Liver (tissue), 9 donors: Measurements from ENCODE around the gene SSBP2. TPM values are rescaled to one million over a fixed set of nuclear protein-coding genes. Genes with fewer than 3 reads are reported as not detected.

Source experiments
- DNase-seq: peaks from one replicate; pipeline ENCODE4 v3.0.0-alpha.2; 2017; ENCODE audit warnings: low spot score
- H3K27ac ChIP-seq, 2 donors: one replicate each; pipeline ENCODE4 v1.7.0; 2013; ENCODE audit warnings: inconsistent platforms in 2 of 2, low read length in 2 of 2, control low read depth in 1 of 2, low read depth in 1 of 2, mild to moderate bottlenecking in 1 of 2
- H3K27me3 ChIP-seq, 4 donors: one replicate each; pipeline versions ENCODE4 v1.6.1 to v1.7.0; 2013; ENCODE audit warnings: low read length in 3 of 4, inconsistent platforms in 1 of 4, mild to moderate bottlenecking in 1 of 4, moderate library complexity in 1 of 4; ENCODE audit not compliant: control insufficient read depth in 4 of 4, insufficient read depth in 4 of 4
- H3K36me3 ChIP-seq, 4 donors: one replicate each; pipeline versions ENCODE4 v1.6.1 to v1.7.0; 2013; ENCODE audit warnings: low read length in 3 of 4, mild to moderate bottlenecking in 3 of 4, low read depth in 1 of 4, moderate library complexity in 1 of 4; ENCODE audit not compliant: control insufficient read depth in 4 of 4, insufficient read depth in 3 of 4
- H3K4me1 ChIP-seq, 4 donors: one replicate each; pipeline versions ENCODE4 v1.6.1 to v1.7.0; 2013; ENCODE audit warnings: low read length in 3 of 4, mild to moderate bottlenecking in 3 of 4, moderate library complexity in 1 of 4; ENCODE audit not compliant: control insufficient read depth in 4 of 4, insufficient read depth in 4 of 4
- H3K4me3 ChIP-seq, 3 donors: one replicate each; pipeline versions ENCODE4 v1.6.1 to v1.7.0; 2013; ENCODE audit warnings: low read length in 3 of 3, control low read depth in 1 of 3, low read depth in 1 of 3, mild to moderate bottlenecking in 1 of 3
- H3K9ac ChIP-seq, 2 donors: one replicate each; pipeline ENCODE4 v1.7.0; 2013; ENCODE audit warnings: low read length in 2 of 2, mild to moderate bottlenecking in 2 of 2, moderate library complexity in 2 of 2, control low read depth in 1 of 2, low read depth in 1 of 2
- H3K9me3 ChIP-seq, 4 donors: one replicate each; pipeline versions ENCODE4 v1.6.1 to v1.7.0; 2013; ENCODE audit warnings: low read length in 3 of 4; ENCODE audit not compliant: control insufficient read depth in 4 of 4
- EGR1 ChIP-seq, 2 donors: IDR thresholded peaks; 2 replicates each; pipeline ENCODE4 v1.6.1; 2016 to 2018; ENCODE audit warnings: antibody characterized with exemption in 2 of 2, low read depth in 2 of 2
- FOXA1 ChIP-seq: IDR thresholded peaks from 2 replicates; pipeline ENCODE4 v1.6.1; 2016; ENCODE audit warnings: antibody characterized with exemption
- GABPA ChIP-seq, 2 donors: IDR thresholded peaks in 1 of 2; conservative IDR thresholded peaks in 1 of 2; 2 replicates each; pipeline ENCODE4 v1.6.1; 2016; ENCODE audit warnings: antibody characterized with exemption in 2 of 2, mild to moderate bottlenecking in 1 of 2, moderate library complexity in 1 of 2
- HNF4A ChIP-seq, 2 donors: conservative IDR thresholded peaks; 2 replicates each; pipeline ENCODE4 v1.6.1; 2016; ENCODE audit warnings: antibody characterized with exemption in 2 of 2, mild to moderate bottlenecking in 2 of 2
- HNF4G ChIP-seq: IDR thresholded peaks from 2 replicates; pipeline ENCODE4 v1.6.1; 2016; ENCODE audit warnings: antibody characterized with exemption
- JUND ChIP-seq, 2 donors: IDR thresholded peaks; 2 replicates each; pipeline ENCODE4 v1.6.1; 2016; ENCODE audit warnings: antibody characterized with exemption in 2 of 2
- NR2F2 ChIP-seq: IDR thresholded peaks from 2 replicates; pipeline ENCODE4 v1.6.1; 2016; ENCODE audit warnings: antibody characterized with exemption
- RAD21 ChIP-seq, 2 donors: IDR thresholded peaks; 2 replicates each; pipeline ENCODE4 v1.6.1; 2016; ENCODE audit warnings: antibody characterized with exemption in 2 of 2, mild to moderate bottlenecking in 2 of 2
- SP1 ChIP-seq: IDR thresholded peaks from 2 replicates; pipeline ENCODE4 v1.6.1; 2018; ENCODE audit warnings: antibody characterized with exemption, mild to moderate bottlenecking
- TAF1 ChIP-seq: conservative IDR thresholded peaks from 2 replicates; pipeline ENCODE4 v1.6.1; 2016; ENCODE audit warnings: antibody characterized with exemption, mild to moderate bottlenecking
- YY1 ChIP-seq: IDR thresholded peaks from 2 replicates; pipeline ENCODE4 v1.6.1; 2016; ENCODE audit warnings: antibody characterized with exemption, mild to moderate bottlenecking
- WGBS: extraction: QIAGEN DNeasy Blood & Tissue Kit; methylation state at CpG from one replicate; pipeline ENCODE4 v1.1.7; 2013; 5-methylcytosine and 5-hydroxymethylcytosine counted together
- polyA plus RNA-seq, 2 donors: library from polyadenylated mRNA; stranded (reverse) in 1 of 2; unstranded in 1 of 2; fragments of 200-250 nt in 1 of 2; fragments of >200 nt in 1 of 2; fragmentation: Nextera tagmentation in 1 of 2; extraction: Ambion mirVana in 1 of 2; gene quantifications; one replicate each; pipeline versions ENCODE4 v1.2.1 to v1.2.3, GENCODE V29; 2013 to 2015
- total RNA-seq, 2 donors: library from RNA; depleted of rRNA; stranded (reverse); fragments of >200 nt; gene quantifications; one replicate each; pipeline ENCODE4 v1.2.3, GENCODE V29; 2014
- TF ChIP-seq, protein P1 (sequence below): IDR thresholded peaks from 2 replicates; pipeline ENCODE4 v1.6.1; 2016; ENCODE audit warnings: antibody characterized with exemption, mild to moderate bottlenecking
- TF ChIP-seq, protein P2 (sequence below): IDR thresholded peaks from 2 replicates; pipeline ENCODE4 v1.6.1; 2016; ENCODE audit warnings: antibody characterized with exemption
- TF ChIP-seq, protein P3 (sequence below): fragments of 150-350 bp; IDR thresholded peaks from 2 replicates; pipeline ENCODE4 v1.5.1; 2017; ENCODE audit warnings: improper control_type of control experiment, low read depth, low read length; ENCODE audit not compliant: missing input control
- TF ChIP-seq, protein P4 (sequence below): IDR thresholded peaks from 2 replicates; pipeline ENCODE4 v1.6.1; 2016; ENCODE audit warnings: antibody characterized with exemption
- donor health status: healthy.
- donor health status: healthy.
- donor health status: healthy.
- donor health status: healthy.
- donor health status: healthy.

Gene SSBP2
- total and polyA plus RNA-seq, 4 donors, result 2.2 to 10.1 (median 4.1) TPM

DNA sequence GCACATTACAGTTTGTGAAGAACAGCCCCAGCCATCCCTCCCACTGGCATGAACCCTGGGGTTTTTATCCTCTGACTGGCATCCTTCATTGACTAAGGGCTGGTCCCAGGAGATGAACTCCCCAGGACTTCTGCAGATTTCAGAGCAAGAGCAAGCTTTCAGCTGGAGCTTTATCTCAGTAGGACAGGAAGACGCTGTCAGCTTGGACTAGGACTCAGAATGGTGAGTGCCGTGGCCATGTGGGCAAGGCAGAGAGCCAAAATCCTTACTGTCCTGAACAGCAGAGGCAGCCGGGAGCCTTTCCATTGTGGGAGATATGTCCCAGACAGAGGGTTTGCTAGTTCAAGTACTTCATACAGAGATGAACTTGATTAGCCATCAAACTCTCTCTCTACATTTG lies 353.7 kb downstream of the SSBP2 start:
- H3K9me3 ChIP-seq, result no peaks in the 10 kb centered on the region
- peaks cover 5 to 34% (median 13%) of the 10 kb centered on the region in 4 donors for H3K4me1 ChIP-seq
- no peak for DNase-seq
- H3K27me3 ChIP-seq, result no peaks in the 10 kb centered on the region
- TF ChIP-seq RAD21 (IDR thresholded peaks at IDR 0.05) (peak; percentile 13 to 44), HNF4G (no peak), NR2F2 (no peak), HNF4A (conservative IDR thresholded peaks at IDR 0.05) (peak in 1 of 2 donors; percentile 9), SP1 (no peak), YY1 (peak; percentile 53)
- TF ChIP-seq, protein P1, sequence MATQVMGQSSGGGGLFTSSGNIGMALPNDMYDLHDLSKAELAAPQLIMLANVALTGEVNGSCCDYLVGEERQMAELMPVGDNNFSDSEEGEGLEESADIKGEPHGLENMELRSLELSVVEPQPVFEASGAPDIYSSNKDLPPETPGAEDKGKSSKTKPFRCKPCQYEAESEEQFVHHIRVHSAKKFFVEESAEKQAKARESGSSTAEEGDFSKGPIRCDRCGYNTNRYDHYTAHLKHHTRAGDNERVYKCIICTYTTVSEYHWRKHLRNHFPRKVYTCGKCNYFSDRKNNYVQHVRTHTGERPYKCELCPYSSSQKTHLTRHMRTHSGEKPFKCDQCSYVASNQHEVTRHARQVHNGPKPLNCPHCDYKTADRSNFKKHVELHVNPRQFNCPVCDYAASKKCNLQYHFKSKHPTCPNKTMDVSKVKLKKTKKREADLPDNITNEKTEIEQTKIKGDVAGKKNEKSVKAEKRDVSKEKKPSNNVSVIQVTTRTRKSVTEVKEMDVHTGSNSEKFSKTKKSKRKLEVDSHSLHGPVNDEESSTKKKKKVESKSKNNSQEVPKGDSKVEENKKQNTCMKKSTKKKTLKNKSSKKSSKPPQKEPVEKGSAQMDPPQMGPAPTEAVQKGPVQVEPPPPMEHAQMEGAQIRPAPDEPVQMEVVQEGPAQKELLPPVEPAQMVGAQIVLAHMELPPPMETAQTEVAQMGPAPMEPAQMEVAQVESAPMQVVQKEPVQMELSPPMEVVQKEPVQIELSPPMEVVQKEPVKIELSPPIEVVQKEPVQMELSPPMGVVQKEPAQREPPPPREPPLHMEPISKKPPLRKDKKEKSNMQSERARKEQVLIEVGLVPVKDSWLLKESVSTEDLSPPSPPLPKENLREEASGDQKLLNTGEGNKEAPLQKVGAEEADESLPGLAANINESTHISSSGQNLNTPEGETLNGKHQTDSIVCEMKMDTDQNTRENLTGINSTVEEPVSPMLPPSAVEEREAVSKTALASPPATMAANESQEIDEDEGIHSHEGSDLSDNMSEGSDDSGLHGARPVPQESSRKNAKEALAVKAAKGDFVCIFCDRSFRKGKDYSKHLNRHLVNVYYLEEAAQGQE, result no peak
- TF ChIP-seq, protein P2, sequence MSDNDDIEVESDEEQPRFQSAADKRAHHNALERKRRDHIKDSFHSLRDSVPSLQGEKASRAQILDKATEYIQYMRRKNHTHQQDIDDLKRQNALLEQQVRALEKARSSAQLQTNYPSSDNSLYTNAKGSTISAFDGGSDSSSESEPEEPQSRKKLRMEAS, result peak; percentile 12
- TF ChIP-seq, protein P3, sequence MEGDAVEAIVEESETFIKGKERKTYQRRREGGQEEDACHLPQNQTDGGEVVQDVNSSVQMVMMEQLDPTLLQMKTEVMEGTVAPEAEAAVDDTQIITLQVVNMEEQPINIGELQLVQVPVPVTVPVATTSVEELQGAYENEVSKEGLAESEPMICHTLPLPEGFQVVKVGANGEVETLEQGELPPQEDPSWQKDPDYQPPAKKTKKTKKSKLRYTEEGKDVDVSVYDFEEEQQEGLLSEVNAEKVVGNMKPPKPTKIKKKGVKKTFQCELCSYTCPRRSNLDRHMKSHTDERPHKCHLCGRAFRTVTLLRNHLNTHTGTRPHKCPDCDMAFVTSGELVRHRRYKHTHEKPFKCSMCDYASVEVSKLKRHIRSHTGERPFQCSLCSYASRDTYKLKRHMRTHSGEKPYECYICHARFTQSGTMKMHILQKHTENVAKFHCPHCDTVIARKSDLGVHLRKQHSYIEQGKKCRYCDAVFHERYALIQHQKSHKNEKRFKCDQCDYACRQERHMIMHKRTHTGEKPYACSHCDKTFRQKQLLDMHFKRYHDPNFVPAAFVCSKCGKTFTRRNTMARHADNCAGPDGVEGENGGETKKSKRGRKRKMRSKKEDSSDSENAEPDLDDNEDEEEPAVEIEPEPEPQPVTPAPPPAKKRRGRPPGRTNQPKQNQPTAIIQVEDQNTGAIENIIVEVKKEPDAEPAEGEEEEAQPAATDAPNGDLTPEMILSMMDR, result no peak
- 6% methylated on average over 3 of the region's 3 CpGs for WGBS
- H3K27ac ChIP-seq, result peak overlapping the region; percentile 25 to 28
- H3K4me3 ChIP-seq, result no peak overlapping the region
- H3K9ac ChIP-seq, result no peak overlapping the region
- no peaks in the 10 kb centered on the region for H3K36me3 ChIP-seq

DNA sequence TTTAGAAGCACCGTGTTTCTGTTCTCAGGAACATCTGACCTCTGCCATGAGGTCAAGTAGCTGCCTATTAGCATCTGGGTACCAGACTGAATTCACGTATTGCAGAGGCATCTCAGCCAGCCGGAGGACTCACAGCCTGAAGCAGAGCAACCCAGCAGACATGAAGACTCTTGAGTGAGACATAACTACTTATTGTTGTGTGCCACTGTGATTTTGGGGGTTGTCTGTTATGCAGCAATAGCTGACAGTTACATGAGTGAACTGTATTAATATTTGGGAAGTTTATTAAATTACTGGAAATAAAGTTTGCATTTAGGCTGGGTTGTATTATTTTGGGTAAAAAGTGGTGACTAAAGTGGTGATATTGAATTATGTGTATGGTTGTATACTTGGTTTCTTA lies 355.6 kb downstream of the SSBP2 start:
- TF ChIP-seq GABPA (IDR thresholded peaks at IDR 0.05 in 1 of 2, conservative IDR thresholded peaks at IDR 0.05 in 1 of 2), result no peak
- TF ChIP-seq, protein P1, result no peak
- no peak for TF ChIP-seq HNF4A (conservative IDR thresholded peaks at IDR 0.05)
- no peak for TF ChIP-seq NR2F2
- no peak for TF ChIP-seq FOXA1
- TF ChIP-seq, protein P4, sequence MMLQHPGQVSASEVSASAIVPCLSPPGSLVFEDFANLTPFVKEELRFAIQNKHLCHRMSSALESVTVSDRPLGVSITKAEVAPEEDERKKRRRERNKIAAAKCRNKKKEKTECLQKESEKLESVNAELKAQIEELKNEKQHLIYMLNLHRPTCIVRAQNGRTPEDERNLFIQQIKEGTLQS, result no peak
- no peak for TF ChIP-seq JUND (IDR thresholded peaks at IDR 0.05)
- TF ChIP-seq TAF1, result no peak
- TF ChIP-seq SP1, result no peak
- TF ChIP-seq EGR1 (IDR thresholded peaks at IDR 0.05; ENCODE audit: low read depth in 2 of 2), result no peak
- TF ChIP-seq, protein P2, result no peak
- no peak for TF ChIP-seq HNF4G
- Histone ChIP-seq H3K4me3 (no peak overlapping the region), H3K27me3 (no peaks in the 10 kb centered on the region), H3K9me3 (no peaks in the 10 kb centered on the region), H3K9ac (no peak overlapping the region), H3K36me3 (no peaks in the 10 kb centered on the region), H3K4me1 (peaks cover 8 to 45% (median 12%) of the 10 kb centered on the region in 4 donors), H3K27ac (no peak overlapping the region)
- WGBS, result 78% methylated on average over 3 of the region's 3 CpGs
- no peak for DNase-seq
